Measurements from ENCODE around the gene PKP3.
"Not testable (repeated sequence)": the region's sequence is repeated elsewhere in the genome, so short reads cannot be mapped to it uniquely, and the experiment has no call there.

PKP3 gene

GRCh38 chr11:357582-357981 lies 36.4 kb upstream of the PKP3 start:
- H2AFZ ChIP-seq (ENCODE audit: low read depth, low read length) = no peak overlapping the region
- H3K9me3 ChIP-seq (ENCODE audit: low read length) = peaks cover 7% of the 10 kb centered on the region
- H3K4me1 ChIP-seq (ENCODE audit: insufficient read depth, low read length) = peaks cover 10% of the 10 kb centered on the region
- H3K4me3 ChIP-seq (ENCODE audit: low read length) = no peak overlapping the region
- no peaks in the 10 kb centered on the region for H3K27me3 ChIP-seq (ENCODE audit: insufficient read depth, low read length)
- H3K36me3 ChIP-seq (ENCODE audit: insufficient read depth, low read length) = no peaks in the 10 kb centered on the region

- H2AFZ ChIP-seq (ENCODE audit: low read depth, low read length) = no peak overlapping the region
- peaks cover 10% of the 10 kb centered on the region for H3K4me1 ChIP-seq (ENCODE audit: insufficient read depth, low read length)
- no peaks in the 10 kb centered on the region for H3K36me3 ChIP-seq (ENCODE audit: insufficient read depth, low read length)
- no peak overlapping the region for H3K4me3 ChIP-seq (ENCODE audit: low read length)
- no peaks in the 10 kb centered on the region for H3K27me3 ChIP-seq (ENCODE audit: insufficient read depth, low read length)
- H3K9me3 ChIP-seq (ENCODE audit: low read length) = peaks cover 7% of the 10 kb centered on the region
Observed at GRCh38 chr11:358129-358800, 35.7 kb upstream of the PKP3 start.

GRCh38 chr11:359181-359714 lies 34.8 kb upstream of the PKP3 start:
- H3K27me3 ChIP-seq (ENCODE audit: insufficient read depth, low read length) = no peaks in the 10 kb centered on the region
- H3K4me3 ChIP-seq (ENCODE audit: low read length) = no peak overlapping the region
- no peak overlapping the region for H2AFZ ChIP-seq (ENCODE audit: low read depth, low read length)
- H3K36me3 ChIP-seq (ENCODE audit: insufficient read depth, low read length) = no peaks in the 10 kb centered on the region
- H3K4me1 ChIP-seq (ENCODE audit: insufficient read depth, low read length) = peaks cover 10% of the 10 kb centered on the region
- peaks cover 7% of the 10 kb centered on the region for H3K9me3 ChIP-seq (ENCODE audit: low read length)

- no peaks in the 10 kb centered on the region for H3K36me3 ChIP-seq (ENCODE audit: insufficient read depth, low read length)
- no peaks in the 10 kb centered on the region for H3K27me3 ChIP-seq (ENCODE audit: insufficient read depth, low read length)
- H2AFZ ChIP-seq (ENCODE audit: low read depth, low read length) = no peak overlapping the region
- H3K9me3 ChIP-seq (ENCODE audit: low read length) = peaks cover 7% of the 10 kb centered on the region
- no peak overlapping the region for H3K4me3 ChIP-seq (ENCODE audit: low read length)
- H3K4me1 ChIP-seq (ENCODE audit: insufficient read depth, low read length) = peaks cover 6% of the 10 kb centered on the region
Observed at GRCh38 chr11:360326-361280, 33.4 kb upstream of the PKP3 start.

- no peaks in the 10 kb centered on the region for H3K36me3 ChIP-seq (ENCODE audit: insufficient read depth, low read length)
- peaks cover 7% of the 10 kb centered on the region for H3K9me3 ChIP-seq (ENCODE audit: low read length)
- H2AFZ ChIP-seq (ENCODE audit: low read depth, low read length) = no peak overlapping the region
Observed at GRCh38 chr11:362642-363442, 31.2 kb upstream of the PKP3 start.

GRCh38 chr11:363443-363805 lies 30.6 kb upstream of the PKP3 start:
- not testable (repeated sequence) for H3K27me3 ChIP-seq (ENCODE audit: insufficient read depth, low read length); H3K4me3 ChIP-seq (ENCODE audit: low read length); H3K36me3 ChIP-seq (ENCODE audit: insufficient read depth, low read length); H3K4me1 ChIP-seq (ENCODE audit: insufficient read depth, low read length); H2AFZ ChIP-seq (ENCODE audit: low read depth, low read length); H3K9me3 ChIP-seq (ENCODE audit: low read length)

More at GRCh38 chr11:362642-363442, 31.2 kb upstream of the PKP3 start:
- H3K27me3 ChIP-seq (ENCODE audit: insufficient read depth, low read length) = no peaks in the 10 kb centered on the region
- H3K4me3 ChIP-seq (ENCODE audit: low read length) = no peak overlapping the region
- H3K4me1 ChIP-seq (ENCODE audit: insufficient read depth, low read length) = peaks cover 4% of the 10 kb centered on the region

- H3K4me3 ChIP-seq (ENCODE audit: low read length) = no peak overlapping the region
- peaks cover 7% of the 10 kb centered on the region for H3K9me3 ChIP-seq (ENCODE audit: low read length)
- no peaks in the 10 kb centered on the region for H3K36me3 ChIP-seq (ENCODE audit: insufficient read depth, low read length)
- H3K27me3 ChIP-seq (ENCODE audit: insufficient read depth, low read length) = no peaks in the 10 kb centered on the region
- H3K4me1 ChIP-seq (ENCODE audit: insufficient read depth, low read length) = peaks cover 9% of the 10 kb centered on the region
- H2AFZ ChIP-seq (ENCODE audit: low read depth, low read length) = no peak overlapping the region
Observed at GRCh38 chr11:363948-364761, 29.9 kb upstream of the PKP3 start.

GRCh38 chr11:364991-365725 lies 28.9 kb upstream of the PKP3 start:
- Histone ChIP-seq H3K4me3 (ENCODE audit: low read length) (no peak overlapping the region), H3K36me3 (ENCODE audit: insufficient read depth, low read length) (no peaks in the 10 kb centered on the region), H3K9me3 (ENCODE audit: low read length) (peaks cover 5% of the 10 kb centered on the region), H3K4me1 (ENCODE audit: insufficient read depth, low read length) (peaks cover 10% of the 10 kb centered on the region), H2AFZ (ENCODE audit: low read depth, low read length) (no peak overlapping the region), H3K27me3 (ENCODE audit: insufficient read depth, low read length) (no peaks in the 10 kb centered on the region)

- Histone ChIP-seq H3K9me3 (ENCODE audit: low read length) (peaks cover 4% of the 10 kb centered on the region), H3K4me3 (ENCODE audit: low read length) (no peak overlapping the region), H3K36me3 (ENCODE audit: insufficient read depth, low read length) (no peaks in the 10 kb centered on the region), H2AFZ (ENCODE audit: low read depth, low read length) (no peak overlapping the region), H3K27me3 (ENCODE audit: insufficient read depth, low read length) (no peaks in the 10 kb centered on the region), H3K4me1 (ENCODE audit: insufficient read depth, low read length) (peaks cover 17% of the 10 kb centered on the region)
Observed at GRCh38 chr11:365831-366230, 28.2 kb upstream of the PKP3 start.

GRCh38 chr11:367956-368413 lies 26.0 kb upstream of the PKP3 start:
- Histone ChIP-seq H3K4me3 (ENCODE audit: low read length) (no peak overlapping the region), H3K9me3 (ENCODE audit: low read length) (no peaks in the 10 kb centered on the region), H3K27me3 (ENCODE audit: insufficient read depth, low read length) (no peaks in the 10 kb centered on the region), H2AFZ (ENCODE audit: low read depth, low read length) (no peak overlapping the region), H3K36me3 (ENCODE audit: insufficient read depth, low read length) (peaks cover 15% of the 10 kb centered on the region), H3K4me1 (ENCODE audit: insufficient read depth, low read length) (peaks cover 17% of the 10 kb centered on the region)

- Histone ChIP-seq H3K4me3 (ENCODE audit: low read length) (peak overlapping the region; percentile 71), H2AFZ (ENCODE audit: low read depth, low read length) (no peak overlapping the region), H3K9me3 (ENCODE audit: low read length) (peaks cover 4% of the 10 kb centered on the region), H3K27me3 (ENCODE audit: insufficient read depth, low read length) (no peaks in the 10 kb centered on the region), H3K4me1 (ENCODE audit: insufficient read depth, low read length) (peaks cover 17% of the 10 kb centered on the region), H3K36me3 (ENCODE audit: insufficient read depth, low read length) (peaks cover 22% of the 10 kb centered on the region)
Observed at GRCh38 chr11:368414-369335, 25.3 kb upstream of the PKP3 start.
